Posterior cingulate gyrus (tissue), 11 donors: ENCODE data around the gene RFTN1.

Experiments
- DNase-seq, 10 donors: peaks; one replicate each; pipeline versions ENCODE4 v3.0.0 to v3.0.0-alpha.2; 2020 to 2021; ENCODE audit warnings: mixed read lengths in 3 of 10
- intact Hi-C: fragments of 100-400 bp; cut with DNase I; formaldehyde crosslinking; loops from one replicate; pipeline ENCODE4 v1.15.1; 2023

Gene RFTN1

GRCh38 chr3:16392065-16392464 is 121.4 kb downstream of the RFTN1 start:
- DNase-seq: no peak

GRCh38 chr3:16390581-16390980 is 122.9 kb downstream of the RFTN1 start:
- intact Hi-C loops: no loop called here
- DNase-seq: no peak

More at GRCh38 chr3:16392065-16392464, 121.4 kb downstream of the RFTN1 start:
- intact Hi-C loops: no loop called here

- no peak for DNase-seq
- intact Hi-C loops: no loop called here
Observed at GRCh38 chr3:16388850-16389441, 124.6 kb downstream of the RFTN1 start.

GRCh38 chr3:16386561-16386960 is 126.9 kb downstream of the RFTN1 start:
- intact Hi-C loops: no loop called here
- no peak for DNase-seq

GRCh38 chr3:16385151-16385550 is 128.3 kb downstream of the RFTN1 start:
- intact Hi-C loops: no loop called here
- DNase-seq: no peak

- intact Hi-C loops: no loop called here
- no peak for DNase-seq
Observed at GRCh38 chr3:16383864-16384263, 129.6 kb downstream of the RFTN1 start.

GRCh38 chr3:16382845-16383244 is 130.7 kb downstream of the RFTN1 start:
- no peak for DNase-seq
- intact Hi-C loops: no loop called here

- no peak for DNase-seq
- intact Hi-C loops: no loop called here
Observed at GRCh38 chr3:16381426-16381825, 132.1 kb downstream of the RFTN1 start.

- intact Hi-C loops: no loop called here
- no peak for DNase-seq
Observed at GRCh38 chr3:16380421-16380820, 133.1 kb downstream of the RFTN1 start.

- DNase-seq: no peak
- intact Hi-C loops: no loop called here
Observed at GRCh38 chr3:16379838-16380237, 133.7 kb downstream of the RFTN1 start.

- DNase-seq: no peak
- intact Hi-C loops: no loop called here
Observed at GRCh38 chr3:16378920-16379319, 134.6 kb downstream of the RFTN1 start.

- DNase-seq: no peak
- intact Hi-C loops: no loop called here
Observed at GRCh38 chr3:16378415-16378814, 135.1 kb downstream of the RFTN1 start.

GRCh38 chr3:16377847-16378302 is 135.6 kb downstream of the RFTN1 start:
- peak in 5 of 10 donors; percentile 33 to 80 (median 44) for DNase-seq
- intact Hi-C loops: no loop called here

GRCh38 chr3:16377196-16377595 is 136.3 kb downstream of the RFTN1 start:
- no peak for DNase-seq

GRCh38 chr3:16375891-16376290 is 137.6 kb downstream of the RFTN1 start:
- intact Hi-C loops: no loop called here

More at GRCh38 chr3:16377196-16377595, 136.3 kb downstream of the RFTN1 start:
- intact Hi-C loops: no loop called here

GRCh38 chr3:16374935-16375245 is 138.6 kb downstream of the RFTN1 start:
- DNase-seq: no peak
- intact Hi-C loops: no loop called here

More at GRCh38 chr3:16375891-16376290, 137.6 kb downstream of the RFTN1 start:
- no peak for DNase-seq

- intact Hi-C loops: no loop called here
- peak in 1 of 10 donors; percentile 69 for DNase-seq
Observed at GRCh38 chr3:16374047-16374934, 139.2 kb downstream of the RFTN1 start.

- intact Hi-C loops: no loop called here
- no peak for DNase-seq
Observed at GRCh38 chr3:16373341-16373946, 140.1 kb downstream of the RFTN1 start.

GRCh38 chr3:16372362-16373292 is 140.9 kb downstream of the RFTN1 start:
- DNase-seq: no peak
- intact Hi-C loops: no loop called here
